GM18858 (cell line): ENCODE data around the gene RPEL1.
"Not testable (repeated sequence)": the region's sequence is repeated elsewhere in the genome, so short reads cannot be mapped to it uniquely, and the experiment has no call there.

Source experiments
- ATAC-seq: cut with Tn5 transposase; IDR thresholded peaks from one replicate; pipeline ENCODE4 v1.9.1; 2021; ENCODE audit not compliant: unreplicated experiment

Gene RPEL1

DNA sequence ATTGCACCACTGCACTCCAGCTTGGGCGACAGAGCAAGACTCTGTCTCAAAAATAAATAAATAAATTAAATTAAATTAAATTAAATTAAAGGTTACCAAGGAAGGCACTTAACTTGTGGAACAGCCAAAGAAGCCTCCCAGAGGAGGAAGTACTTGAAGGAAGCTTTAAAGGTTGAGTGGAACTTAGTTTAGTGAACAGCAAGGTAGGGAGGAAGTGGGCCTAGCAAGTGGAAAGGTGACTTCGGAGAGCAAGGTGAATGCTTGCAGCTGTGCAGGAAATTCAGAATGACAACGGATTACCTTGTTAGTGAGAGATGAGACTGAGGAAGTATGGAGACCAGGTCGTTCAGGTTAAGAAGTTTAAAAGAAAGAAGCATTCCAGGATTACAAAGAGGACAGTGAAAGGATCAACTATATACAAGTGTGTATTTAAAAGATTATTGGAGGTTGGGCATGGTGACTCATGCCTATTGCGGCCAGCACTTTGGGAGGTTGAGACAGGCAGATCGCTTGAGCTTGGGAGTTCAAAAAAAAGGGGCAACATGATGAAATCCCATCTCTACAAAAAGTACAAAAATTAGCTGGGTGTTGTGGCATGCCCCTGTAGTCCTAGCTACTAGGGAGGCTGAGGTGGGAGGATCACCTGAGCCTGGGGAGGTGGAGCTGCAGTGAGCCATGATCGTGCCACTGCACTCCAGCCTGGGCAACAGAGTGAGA lies 12.8 kb upstream of the RPEL1 start:
- ATAC-seq, result no peak

DNA sequence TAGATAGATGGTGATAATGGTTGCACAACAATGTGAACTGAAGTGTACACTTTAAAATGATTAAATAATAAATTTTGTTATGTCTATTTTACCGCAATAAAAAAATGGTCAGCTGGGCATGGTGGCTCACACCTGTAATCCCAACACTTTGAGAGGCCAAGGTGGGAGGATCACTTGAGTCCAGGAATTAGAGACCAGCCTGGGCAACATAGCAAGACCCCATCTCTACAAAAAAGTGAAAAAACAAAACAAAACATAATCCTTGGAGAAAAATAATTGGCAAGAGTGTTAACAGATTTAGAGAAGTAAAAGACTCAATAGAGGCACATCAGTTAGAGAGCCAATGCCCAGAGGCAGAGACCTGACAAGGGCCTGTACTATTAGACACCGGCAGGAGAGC lies 9.9 kb upstream of the RPEL1 start:
- no peak for ATAC-seq

DNA sequence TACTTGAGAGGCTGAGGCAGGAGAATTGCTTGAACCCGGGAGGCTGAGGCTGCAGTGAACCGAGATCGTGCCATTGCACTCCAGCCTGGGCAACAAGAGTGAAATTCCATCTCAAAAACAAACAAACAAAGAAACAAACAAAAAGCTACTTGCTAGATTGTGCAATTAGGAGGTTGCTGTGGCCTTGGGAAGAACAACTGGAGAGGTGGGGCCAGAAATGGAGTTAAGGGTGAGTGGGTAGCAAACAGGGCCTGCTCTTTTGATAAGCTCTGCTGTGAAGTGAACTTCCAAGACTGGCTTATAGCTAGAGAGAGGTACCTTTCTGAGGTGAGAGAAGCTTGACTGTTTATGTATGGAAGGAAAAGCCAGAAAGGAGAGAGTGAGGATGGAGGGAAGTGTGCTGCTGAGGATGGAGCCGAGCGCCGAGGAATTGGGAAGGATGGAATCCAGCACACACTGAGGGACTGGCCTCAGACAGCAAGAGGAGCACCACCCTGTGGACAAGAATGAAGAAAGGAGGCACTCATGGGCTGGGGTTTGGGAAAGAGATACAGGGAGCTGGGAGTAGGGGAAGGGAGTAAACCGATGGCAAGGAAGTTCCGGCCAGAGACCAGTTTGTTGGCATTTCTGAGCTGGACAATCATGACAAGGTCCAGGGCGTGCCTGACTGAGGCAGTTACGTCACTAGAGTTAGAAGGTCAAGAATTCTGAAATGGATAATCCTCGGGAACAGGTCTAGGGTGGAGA lies 7.0 kb upstream of the RPEL1 start:
- no peak for ATAC-seq

DNA sequence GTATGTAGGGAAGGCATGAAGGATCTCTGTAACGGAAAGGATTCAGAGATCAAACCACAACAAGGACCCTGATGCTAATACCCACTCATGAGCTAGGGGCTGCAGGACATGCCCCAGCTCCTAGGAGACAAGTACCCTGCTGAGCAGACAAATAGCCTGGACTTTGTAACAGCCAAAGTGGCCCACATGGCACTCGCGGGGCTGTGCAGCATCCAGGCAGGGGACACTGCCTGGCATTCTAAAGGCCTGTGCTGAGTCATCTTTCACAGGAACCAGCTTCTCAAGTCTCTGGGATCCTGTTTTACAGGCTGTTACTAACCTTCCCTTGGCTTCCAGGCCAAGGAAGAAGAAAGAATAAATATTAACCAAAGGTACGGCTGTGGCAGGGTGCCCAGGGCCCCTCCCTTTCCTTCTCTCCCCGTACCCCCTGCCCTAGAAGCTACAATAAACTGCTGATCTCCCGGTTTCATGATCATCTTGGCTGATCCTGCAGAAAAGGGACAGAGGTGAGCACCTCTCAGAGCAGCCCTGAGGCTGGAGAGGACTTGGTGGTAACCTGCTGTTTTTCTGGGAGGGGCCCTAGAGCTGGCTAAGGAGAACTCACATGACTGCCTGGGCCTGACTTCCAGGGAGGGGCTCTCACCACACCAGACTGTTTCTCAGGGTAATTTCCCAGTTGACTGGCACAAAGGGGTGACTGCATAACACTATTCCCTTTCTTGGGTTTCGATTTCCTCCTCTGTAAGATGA lies 4.2 kb upstream of the RPEL1 start:
- no peak for ATAC-seq

DNA sequence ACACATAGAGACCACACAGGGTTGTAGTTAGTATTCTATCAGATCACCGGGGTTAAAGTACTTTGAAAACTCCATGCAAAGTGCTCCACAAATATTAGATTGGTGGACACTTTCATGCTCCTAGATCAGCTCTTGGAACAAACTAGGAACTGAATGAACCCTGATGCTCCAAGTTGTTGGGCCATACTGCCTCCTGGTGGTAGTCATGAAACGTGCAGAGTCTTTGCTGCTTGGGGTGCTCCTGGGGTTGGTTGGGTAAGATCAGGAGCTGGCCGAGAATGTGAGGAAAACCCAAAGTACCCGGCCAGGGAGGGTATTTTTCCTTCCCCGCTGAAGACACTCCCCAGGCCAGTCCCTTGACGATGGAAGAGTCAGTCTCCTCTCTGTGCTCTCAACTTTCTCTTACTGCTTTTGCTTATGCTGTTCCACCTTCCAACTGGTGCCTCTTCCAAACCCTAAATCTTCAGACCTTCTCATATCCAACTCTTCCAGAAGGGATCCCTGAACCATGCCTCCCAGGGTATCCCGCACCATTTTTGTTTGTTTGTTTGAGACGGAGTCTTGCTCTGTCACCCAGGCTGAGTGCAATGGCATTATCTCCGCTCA lies 918 bp upstream of the RPEL1 start:
- ATAC-seq, result no peak

DNA sequence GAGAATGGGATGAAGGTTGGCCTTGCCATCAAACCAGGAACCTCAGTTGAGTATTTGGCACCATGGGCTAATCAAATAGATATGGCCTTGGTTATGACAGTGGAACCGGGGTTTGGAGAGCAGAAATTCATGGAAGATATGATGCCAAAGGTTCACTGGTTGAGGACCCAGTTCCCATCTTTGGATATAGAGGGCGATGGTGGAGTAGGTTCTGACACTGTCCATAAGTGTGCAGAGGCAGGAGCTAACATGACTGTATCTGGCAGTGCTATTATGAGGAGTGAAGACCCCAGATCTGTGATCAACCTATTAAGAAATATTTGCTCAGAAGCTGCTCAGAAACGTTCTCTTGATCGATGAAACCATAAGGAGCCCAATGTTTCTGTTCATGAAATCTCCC lies 637 bp downstream of the RPEL1 start:
- no peak for ATAC-seq

DNA sequence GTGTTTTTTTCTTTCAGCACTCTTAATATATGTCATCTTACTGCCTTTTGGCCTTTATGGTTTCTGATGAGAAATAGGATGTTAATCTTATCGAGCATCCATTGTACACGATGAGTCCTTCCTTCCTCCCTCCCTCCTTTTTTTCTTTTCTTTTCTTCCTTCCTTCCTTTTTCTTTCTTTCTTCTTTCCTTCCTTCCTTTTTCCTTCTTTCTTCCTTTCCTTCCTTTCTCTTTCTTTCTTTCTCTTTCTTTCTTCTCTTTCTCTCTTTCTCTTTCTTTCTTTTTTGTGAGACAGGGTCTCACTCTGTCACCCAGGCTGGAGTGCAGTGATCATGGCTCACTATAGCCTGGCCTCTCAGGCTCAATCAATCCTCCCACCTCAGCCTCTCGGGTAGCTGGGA lies 8.4 kb downstream of the RPEL1 start:
- no peak for ATAC-seq

DNA sequence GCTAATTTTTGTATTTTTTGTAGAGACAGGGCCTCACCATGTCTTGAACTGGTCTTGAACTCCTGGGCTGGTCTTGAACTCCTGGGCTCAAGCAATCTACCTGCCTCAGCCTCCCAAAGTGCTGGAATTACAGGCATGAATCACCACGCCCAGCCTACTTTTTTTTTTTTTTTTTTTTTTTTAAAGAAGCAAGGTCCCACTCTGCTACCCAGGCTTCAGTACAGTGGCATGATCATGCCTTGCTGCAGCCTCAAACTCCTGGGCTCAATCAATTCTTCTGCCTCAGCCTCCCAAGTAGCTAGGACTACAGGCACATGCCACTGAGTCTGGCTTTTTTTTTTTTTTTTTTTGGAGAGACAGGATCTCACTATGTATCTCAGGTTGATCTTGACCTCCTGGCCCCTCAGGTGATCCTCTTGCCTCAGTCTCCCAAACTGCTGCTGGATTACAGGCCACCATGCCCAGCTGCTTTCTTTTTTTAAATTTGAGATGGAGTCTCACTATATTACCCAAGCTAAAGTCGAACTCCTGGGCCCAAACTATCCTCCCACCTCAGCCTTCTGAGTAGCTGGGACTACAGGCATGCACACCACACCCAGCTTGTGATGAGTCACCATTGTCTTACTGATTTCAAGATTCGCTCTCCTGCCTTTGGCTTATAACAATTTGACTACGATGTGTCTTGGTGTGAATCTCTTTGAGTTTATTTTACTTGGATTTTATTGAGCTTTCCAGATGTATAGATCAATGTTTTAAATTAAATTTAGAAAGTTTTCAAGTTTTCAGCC lies 9.0 kb downstream of the RPEL1 start:
- ATAC-seq, result no peak

DNA sequence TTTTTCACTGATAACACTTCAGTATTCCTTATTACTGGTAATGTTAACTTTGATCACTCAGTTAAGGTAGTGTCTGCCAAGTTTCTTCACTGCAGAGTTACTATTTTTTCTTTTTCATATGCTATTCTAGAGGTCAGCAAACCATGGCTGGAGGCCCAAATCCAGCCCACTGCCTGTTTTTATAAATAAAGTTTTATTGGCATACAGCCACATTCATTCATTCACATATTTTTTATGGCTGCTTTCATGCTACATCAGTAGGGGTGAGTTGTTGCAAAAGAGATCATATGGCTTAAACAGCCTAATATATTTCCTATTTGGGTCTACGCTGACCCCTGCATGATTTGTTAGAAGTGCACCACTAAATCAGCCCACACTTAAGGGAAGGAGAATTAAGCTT lies 10.9 kb downstream of the RPEL1 start:
- ATAC-seq, result no peak

DNA sequence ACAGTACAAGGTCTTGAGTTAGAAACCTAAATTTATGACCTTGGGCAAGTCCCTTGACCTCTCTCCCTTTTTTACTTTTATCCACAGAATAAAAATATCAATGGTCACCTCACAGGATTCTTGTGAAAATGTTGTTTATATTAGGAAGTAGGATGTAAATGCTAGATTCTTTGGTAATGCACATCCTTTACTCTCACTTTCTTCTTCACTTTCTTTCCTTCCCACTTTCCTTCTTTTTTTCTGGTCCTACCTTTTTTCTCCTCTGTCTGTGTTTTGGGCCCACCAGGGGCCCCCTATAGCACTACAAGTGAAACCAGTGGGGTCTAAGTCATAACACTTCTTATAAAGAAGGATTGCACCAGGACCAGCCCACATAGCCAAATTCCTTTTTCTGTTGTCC lies 12.1 kb downstream of the RPEL1 start:
- ATAC-seq, result no peak

DNA sequence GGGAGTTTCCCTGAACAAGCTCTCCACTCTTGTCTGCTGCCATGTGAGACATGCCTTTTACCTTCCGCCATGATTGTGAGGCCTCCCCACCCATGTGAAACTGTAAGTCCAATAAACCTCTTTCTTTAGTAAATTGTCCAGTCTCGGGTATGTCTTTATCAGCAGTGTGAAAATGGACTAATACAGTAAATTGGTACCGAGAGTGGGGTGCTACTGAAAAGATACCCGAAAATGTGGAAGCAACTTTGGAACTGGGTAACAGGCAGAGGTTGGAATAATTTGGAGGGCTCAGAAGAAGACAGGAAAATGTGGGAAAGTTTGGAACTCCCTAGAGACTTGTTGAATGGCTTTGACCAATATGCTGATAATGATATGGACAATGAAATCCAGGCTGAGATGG lies 13.2 kb downstream of the RPEL1 start:
- not testable (repeated sequence) for ATAC-seq

DNA sequence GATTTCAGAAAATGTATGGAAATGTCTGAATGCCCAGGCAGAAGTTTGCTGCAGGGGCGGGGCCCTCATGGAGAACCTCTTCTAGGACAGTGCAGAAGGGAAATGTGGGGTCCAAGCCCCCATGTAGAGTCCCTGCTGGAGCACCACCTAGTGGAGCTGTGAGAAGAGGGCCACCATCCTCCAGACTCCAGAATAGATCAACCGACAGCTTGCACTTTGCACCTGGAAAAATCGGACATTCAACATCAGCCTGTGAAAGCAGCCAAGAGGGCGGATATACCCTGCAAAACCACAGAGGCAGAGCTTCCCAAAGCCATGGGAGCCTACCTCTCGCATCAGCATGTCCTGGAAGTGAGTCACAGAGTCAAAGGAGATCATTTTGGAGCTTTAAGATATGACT lies 14.3 kb downstream of the RPEL1 start:
- no peak for ATAC-seq

DNA sequence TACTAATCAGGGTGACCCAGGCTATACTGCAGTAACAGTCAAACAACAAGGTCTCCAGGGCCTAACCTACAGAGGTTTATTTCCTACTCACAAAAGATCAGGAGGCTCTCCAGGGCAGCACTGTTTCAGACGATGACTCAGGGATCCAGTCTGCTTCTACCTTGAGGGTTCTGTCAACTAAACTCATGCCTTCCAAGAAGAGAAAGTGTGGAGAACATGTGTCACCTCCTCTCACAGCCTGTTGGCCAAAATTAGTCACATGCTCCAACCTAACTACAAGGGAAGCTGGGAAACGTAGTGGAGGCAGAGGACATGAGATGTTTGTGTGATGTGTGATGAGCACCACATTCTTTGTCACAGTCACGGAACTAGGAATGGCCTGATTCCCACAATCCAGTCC lies 16.5 kb downstream of the RPEL1 start:
- ATAC-seq, result no peak

DNA sequence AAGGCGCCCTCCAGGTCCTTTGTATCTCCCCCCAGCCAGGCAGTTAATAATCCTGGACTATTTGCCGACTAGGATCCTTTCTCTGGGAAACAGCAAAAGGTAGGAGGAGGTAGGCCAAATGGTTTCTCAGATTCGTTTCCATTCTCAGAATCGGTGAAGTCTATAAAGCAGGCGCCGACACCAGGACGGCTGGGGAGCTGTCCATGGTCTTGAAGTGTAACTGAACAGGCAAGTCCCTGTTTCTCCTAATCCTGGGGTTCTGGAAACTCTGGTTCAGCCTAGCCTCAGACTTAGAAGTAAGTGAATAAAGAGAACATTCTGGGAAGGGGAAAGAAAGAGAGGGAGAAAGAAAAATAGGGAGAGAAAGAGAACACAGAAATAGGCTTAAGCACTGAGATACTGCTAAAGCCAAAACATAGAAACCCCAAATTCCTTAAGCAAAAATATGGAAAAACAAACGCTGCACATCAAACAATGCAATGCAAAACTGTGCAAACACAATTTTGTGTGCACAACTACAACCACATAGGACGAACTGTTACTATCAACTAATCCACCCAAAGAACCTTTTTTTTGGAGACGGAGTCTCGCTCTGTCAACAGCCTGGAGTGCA lies 20.1 kb downstream of the RPEL1 start:
- no peak for ATAC-seq

DNA sequence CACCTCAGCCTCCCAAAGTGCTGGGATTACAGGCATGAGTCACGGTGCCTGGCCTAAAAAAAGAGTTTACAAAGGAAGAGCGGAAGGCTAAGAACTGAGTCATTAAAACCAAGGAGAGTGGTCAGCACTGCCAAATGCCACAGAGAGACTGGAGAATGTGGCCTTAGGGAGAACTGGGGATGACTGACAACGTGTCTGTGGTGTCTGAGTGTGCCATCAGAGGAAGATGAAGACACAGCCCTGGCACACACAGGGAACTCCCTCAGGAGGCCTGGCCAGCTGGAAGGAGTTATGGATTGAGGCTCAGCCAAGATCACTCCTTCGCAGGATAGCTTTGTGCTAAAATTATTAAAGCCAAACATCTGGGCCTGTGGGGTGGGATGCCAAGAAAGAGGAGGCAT lies 27.4 kb downstream of the RPEL1 start:
- no peak for ATAC-seq

DNA sequence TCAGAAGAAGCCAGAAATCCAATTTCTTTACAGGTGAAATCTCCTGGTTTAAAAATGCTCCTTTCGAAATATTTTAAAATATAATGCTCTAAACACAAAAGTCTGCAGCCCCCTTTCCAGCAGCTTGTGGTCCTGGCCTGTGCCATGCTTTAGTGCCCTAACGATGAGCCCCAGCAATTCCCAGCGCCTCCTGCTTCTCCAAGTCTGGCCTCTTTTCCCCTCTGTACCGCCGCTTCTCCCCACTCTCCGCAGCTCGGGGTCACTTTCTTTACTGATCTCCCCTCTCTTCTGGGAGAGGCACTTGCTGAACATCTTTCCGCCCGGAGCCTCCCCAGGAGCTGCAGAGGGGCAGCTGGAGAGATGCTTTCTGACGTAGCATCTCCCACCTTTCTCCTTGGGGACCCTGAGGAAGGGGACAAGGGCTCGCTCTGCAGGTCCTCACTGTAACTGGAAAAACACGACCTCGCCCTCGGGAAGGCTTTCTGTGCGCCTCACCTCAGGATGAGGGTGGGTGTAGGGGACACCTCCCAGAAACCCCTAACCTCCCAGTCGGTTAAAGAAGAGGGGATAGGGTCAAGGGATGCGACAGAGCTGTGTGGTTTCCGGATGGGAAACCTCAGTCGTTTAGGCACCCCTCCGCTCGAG lies 30.7 kb downstream of the RPEL1 start:
- no peak for ATAC-seq

DNA sequence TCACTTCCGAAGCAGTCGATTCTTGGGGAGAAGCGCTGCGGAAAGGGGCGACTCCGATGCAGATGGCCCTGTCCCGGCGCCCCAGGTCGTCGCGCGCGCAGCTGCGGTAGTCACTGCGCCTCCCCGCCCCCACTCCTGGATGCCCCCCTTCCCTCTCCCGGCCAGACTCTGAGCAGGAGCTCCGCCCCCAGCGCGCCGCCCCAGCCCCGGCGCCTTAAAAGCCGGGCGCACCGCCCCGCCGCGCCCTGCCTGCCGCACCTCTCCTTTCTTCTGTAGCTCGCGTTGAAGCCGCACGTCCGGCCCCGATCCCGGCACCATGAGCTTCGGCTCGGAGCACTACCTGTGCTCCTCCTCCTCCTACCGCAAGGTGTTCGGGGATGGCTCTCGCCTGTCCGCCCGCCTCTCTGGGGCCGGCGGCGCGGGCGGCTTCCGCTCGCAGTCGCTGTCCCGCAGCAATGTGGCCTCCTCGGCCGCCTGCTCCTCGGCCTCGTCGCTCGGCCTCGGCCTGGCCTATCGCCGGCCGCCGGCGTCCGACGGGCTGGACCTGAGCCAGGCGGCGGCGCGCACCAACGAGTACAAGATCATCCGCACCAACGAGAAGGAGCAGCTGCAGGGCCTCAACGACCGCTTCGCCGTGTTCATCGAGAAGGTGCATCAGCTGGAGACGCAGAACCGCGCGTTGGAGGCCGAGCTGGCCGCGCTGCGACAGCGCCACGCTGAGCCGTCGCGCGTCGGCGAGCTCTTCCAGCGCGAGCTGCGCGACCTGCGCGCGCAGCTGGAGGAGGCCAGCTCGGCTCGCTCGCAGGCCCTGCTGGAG lies 31.4 kb downstream of the RPEL1 start, which contains the start of gene INA:
Gene INA (plus strand): TSS at position 243 of the 817 bp plus-strand sequence. CDS start 74 bp downstream, at position 317.
- ATAC-seq, result no peak

DNA sequence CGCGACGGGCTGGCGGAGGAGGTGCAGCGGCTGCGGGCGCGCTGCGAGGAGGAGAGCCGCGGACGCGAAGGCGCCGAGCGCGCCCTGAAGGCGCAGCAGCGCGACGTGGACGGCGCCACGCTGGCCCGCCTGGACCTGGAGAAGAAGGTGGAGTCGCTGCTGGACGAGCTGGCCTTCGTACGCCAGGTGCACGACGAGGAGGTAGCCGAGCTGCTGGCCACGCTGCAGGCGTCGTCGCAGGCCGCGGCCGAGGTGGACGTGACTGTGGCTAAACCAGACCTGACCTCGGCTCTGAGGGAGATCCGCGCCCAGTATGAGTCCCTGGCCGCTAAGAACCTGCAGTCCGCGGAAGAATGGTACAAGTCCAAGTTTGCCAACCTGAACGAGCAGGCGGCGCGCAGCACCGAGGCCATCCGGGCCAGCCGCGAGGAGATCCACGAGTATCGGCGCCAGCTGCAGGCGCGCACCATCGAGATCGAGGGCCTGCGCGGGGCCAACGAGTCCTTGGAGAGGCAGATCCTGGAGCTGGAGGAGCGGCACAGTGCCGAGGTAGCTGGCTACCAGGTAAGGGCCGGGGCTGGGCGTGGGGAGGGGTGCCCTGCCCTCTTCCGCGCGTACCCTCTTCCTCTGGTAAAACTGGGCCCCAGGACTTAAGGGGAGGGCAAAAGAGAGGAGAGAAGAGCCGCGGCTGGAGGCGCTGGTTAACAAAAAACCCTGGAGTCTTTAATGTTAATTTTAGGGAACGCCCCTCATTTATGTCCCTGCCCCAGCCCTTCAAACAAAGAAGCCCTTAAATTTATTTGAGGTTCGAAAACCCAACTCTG lies 32.2 kb downstream of the RPEL1 start:
- no peak for ATAC-seq
